CD4-positive, alpha-beta T cell treated with Interleukin-21 for 1 hour (primary cell): ENCODE results near the gene OLIG2.

Source experiments
- DNase-seq: peaks from one replicate; pipeline ENCODE4 v3.0.0-alpha.2; 2020

The OLIG2 gene

GRCh38 chr21:33033961-33034413 lies 8.3 kb downstream of the OLIG2 start:
- DNase-seq, result no peak

GRCh38 chr21:33035147-33035546 lies 9.4 kb downstream of the OLIG2 start:
- no peak for DNase-seq

- DNase-seq, result peak; percentile 17
These were observed 10.9 kb downstream of the OLIG2 start for GRCh38 chr21:33036430-33037162.

- DNase-seq, result no peak
These were observed 11.8 kb downstream of the OLIG2 start for GRCh38 chr21:33037501-33037900.

- no peak for DNase-seq
These were observed 13.8 kb downstream of the OLIG2 start for GRCh38 chr21:33039536-33039935.

- no peak for DNase-seq
These were observed 14.5 kb downstream of the OLIG2 start for GRCh38 chr21:33040215-33040614.

GRCh38 chr21:33041981-33042380 lies 16.2 kb downstream of the OLIG2 start:
- no peak for DNase-seq

- no peak for DNase-seq
These were observed 17.1 kb downstream of the OLIG2 start for GRCh38 chr21:33042812-33043211.

GRCh38 chr21:33046455-33046854 lies 20.7 kb downstream of the OLIG2 start:
- no peak for DNase-seq

GRCh38 chr21:33047231-33047630 lies 21.5 kb downstream of the OLIG2 start:
- DNase-seq, result no peak

GRCh38 chr21:33051925-33052324 lies 26.2 kb downstream of the OLIG2 start:
- DNase-seq, result no peak

GRCh38 chr21:33053951-33054350 lies 28.2 kb downstream of the OLIG2 start:
- no peak for DNase-seq

GRCh38 chr21:33055991-33056390 lies 30.3 kb downstream of the OLIG2 start:
- DNase-seq, result no peak

GRCh38 chr21:33057385-33057940 lies 31.7 kb downstream of the OLIG2 start:
- no peak for DNase-seq

GRCh38 chr21:33058527-33058926 lies 32.8 kb downstream of the OLIG2 start:
- no peak for DNase-seq

- no peak for DNase-seq
These were observed 33.2 kb downstream of the OLIG2 start for GRCh38 chr21:33058957-33059356.

- peak; percentile 13 for DNase-seq
These were observed 33.7 kb downstream of the OLIG2 start for GRCh38 chr21:33059380-33059841.

GRCh38 chr21:33061233-33061632 lies 35.5 kb downstream of the OLIG2 start:
- no peak for DNase-seq

GRCh38 chr21:33063375-33063883 lies 37.7 kb downstream of the OLIG2 start:
- no peak for DNase-seq

GRCh38 chr21:33063907-33064622 lies 38.3 kb downstream of the OLIG2 start:
- no peak for DNase-seq

- no peak for DNase-seq
These were observed 39.1 kb downstream of the OLIG2 start for GRCh38 chr21:33064623-33065390.

- DNase-seq, result no peak
These were observed 41.3 kb downstream of the OLIG2 start for GRCh38 chr21:33067043-33067442.

GRCh38 chr21:33067457-33067856 lies 41.7 kb downstream of the OLIG2 start:
- DNase-seq, result no peak
